HG02763 (cell line): ENCODE measurements around the gene INAVA.

Experiments used
- ATAC-seq: cut with Tn5 transposase; IDR thresholded peaks from one replicate; pipeline ENCODE4 v1.9.1; 2021; ENCODE audit warnings: mild to moderate bottlenecking, moderate library complexity; ENCODE audit not compliant: unreplicated experiment

INAVA gene

DNA sequence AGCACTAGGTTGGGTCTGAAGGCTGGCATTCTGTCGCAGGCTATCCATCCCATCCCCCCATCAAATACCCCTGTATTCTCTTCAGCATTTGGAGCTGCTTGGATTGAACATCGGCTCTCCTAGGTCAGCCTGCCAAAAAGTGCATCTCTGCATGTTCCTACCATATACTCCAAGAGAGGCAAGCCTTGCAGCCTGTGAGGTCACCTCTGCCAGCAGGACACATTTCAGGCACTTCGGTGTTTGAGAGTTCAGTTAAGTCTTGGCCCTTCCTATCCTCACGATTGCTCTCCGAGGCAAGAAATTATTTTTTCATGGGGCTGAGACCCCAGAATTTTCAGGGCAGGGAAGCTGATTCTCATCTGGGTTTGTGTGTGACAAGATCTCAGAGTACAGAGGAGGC is 19.3 kb upstream of the INAVA start:
- no peak for ATAC-seq

DNA sequence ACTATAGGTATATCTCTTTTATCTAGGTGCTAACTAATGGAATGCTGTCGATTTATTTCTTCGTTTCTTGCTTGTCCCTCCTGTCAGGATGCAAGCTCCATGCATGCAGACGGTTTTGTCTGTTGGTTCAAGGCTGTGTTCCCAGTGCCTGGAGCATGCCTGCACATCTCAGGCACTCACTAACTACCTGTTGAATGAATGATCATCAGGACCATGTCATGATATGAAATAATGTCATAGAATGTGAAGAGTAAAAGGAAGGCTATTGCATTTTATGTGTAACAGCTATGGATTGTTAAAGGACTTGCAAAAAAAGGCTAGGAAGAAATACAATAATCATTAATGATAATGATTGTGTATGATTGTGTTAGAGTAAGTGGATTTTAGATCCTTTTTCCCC is 17.7 kb upstream of the INAVA start:
- no peak for ATAC-seq

DNA sequence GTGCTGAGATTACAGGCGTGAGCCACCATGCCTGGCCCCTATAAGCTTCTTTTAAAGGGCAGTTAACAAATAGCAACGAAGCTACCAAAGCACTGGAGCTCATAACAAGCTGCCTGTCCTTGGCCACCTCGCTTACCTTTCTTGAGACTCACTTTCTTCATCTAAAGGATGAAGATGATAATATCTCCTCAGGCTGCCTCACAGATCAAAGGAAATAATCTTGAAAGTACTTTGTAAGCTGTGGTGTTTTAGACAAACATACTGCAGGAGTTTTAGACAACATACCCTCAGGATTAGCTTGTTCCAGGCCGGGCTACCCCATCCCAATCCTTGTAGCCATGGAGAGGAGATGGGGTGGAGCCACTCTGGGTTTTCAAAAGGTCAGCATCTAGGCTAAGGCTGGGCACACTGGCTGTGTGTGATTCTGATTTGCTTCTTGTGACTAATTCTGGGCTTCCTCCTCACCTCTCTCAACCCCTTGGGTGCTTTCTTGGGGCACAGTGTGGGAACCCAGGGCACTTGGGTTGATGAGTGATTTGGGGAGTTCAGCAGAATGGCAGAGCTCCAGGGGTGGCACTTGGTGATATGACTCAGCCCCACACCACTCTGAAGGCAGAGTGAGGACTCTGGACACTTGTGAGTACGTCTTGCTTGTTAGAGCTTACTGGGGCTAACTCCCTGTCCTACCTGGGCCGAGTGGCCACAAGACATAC is 16.7 kb upstream of the INAVA start:
- peak; percentile 55 for ATAC-seq

DNA sequence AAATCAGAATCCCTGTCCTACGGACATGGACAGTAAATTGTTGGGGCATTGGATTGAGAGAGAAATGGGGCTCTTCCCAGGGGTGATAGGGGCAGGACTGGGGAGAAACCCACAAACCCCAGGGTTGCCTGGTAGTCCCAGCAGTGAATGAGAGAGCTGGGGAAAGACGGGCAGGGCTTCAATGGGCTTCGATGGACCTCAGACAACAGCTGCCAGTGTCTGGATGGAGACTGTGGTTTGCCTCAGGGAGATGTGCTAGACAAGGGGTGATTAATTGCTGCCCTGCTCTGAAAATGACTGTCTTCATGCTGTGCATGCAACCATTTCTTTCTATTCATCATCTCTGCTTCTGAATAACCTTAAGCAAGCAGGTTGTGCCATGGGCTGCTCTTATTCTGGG is 14.5 kb upstream of the INAVA start:
- ATAC-seq = no peak

DNA sequence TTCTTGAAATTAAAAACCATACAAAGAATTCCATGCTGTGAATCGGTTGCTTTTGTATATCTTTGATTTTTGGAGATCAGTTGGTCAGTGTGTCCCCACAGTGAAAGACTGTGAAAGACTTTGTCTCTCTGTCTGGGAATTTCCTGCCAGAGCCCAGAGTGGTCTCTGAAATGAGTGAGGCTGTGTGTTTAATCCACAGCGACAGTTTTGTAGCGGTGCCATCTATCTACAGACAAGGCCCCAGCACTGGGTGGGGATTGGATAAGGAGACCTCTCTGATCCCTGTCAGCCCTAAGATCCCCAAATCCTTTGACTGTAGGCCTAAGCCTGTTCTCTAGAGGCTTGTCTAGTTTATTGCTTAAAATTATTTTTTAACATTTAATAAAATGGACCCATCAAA is 11.6 kb upstream of the INAVA start:
- no peak for ATAC-seq

DNA sequence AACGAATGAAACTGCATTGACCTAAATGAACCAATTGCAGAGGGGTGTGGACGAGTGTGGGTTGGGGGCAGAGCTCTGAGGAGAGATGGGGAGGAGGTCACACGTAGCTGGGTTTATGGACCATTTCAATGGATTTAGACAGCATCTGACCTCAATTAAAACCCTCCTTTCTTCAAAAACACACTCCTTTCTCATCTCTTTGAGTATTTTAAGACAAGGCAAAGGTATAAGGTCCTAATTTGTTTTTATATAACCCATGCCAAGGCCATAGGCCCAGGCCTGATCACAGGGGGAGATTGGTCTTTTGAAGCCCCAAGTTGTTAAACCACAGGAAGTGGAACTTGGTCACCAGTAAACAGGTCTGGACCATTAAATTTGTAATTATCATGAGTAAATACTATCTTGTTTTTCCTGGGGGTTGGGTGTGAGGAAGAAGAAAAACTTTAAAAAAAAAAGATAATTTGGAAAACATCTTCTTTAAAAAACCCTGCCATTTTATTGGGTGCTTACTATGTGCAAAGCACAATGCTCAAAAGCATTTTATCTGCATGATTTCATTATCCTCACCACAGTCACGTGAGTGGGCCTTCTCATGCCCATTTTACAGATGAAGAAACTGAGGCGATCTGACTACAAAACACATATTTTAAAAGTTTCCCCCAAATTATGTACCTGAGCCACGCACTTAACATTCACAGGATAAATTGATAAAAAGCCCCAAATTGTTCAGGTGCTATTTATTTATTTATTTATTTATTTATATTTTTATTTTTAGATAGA is 8.9 kb upstream of the INAVA start:
- ATAC-seq = no peak

DNA sequence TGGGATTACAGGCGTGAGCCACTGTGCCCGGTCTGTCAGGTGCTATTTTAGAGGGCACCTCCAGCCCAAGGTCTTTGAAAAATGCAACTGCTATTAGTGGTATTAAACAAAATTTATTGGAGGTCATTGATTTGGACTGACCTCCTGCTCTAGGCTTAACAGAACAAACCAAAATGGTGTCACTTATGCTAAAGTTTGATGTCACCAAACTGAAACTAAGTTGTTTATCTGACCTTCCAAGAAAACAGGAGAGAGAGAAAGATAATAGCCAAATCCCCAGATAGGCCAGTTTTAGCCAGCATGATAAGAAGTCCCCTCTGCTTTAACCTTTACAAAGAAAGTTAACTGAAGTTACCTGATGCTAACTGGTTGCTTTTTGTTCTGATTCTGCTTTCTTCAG is 8.1 kb upstream of the INAVA start:
- ATAC-seq = no peak

- ATAC-seq = no peak
These were observed 7.7 kb upstream of the INAVA start for GRCh38 chr1:200887036-200887435.

DNA sequence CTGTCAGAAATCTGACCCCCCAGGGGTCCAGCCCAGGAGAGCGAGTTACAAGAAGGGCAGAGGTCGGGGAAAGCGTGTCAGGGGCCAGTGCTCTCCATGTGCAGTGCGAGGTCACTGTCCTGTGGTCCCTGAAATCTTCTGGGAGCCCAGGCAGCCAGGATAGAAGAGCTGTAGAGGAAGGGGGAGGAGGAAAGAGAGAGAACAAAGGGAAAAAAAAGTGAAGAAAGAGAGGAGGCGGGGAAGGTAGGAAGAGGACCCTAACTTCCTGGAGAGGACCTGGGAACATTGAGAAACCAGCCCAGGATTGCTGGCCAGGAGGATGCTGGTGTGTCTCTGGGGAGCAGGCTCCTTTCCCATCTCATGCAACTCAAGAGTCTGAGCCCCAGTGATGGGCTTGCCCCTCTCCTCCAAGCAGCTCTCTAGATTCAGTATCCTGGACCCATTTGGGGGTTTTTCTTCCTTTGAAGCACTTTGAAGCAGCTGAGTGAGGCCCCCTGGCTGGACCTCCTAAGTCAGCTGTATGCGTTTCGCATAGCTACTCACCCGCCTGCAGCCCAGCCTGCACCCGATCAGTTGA is 6.8 kb upstream of the INAVA start:
- no peak for ATAC-seq

DNA sequence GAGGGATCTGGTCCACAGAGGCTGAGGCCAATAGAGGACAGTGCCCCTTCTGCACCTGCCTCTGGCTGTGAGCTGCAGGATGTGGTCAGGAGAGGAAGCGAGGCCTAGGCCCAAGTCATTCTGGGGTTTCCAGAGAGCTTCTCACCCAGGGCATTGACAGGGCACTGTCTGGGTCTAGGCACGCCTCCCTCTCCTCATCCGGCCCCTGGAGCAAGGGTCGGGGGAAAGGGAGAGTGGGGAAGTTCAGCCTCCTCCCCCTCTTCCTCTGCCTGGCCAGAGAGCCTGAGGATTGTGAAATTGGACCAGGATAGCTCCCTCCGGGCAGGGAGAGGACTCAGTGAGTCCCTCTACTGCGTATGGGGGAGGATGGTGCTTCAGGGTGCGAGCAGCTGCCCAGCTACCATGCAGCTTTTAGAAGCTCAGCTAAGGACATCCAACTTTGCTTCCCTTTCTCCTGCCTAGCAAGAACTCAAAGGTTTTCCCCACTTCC is 6.3 kb upstream of the INAVA start:
- ATAC-seq = peak; percentile 91

DNA sequence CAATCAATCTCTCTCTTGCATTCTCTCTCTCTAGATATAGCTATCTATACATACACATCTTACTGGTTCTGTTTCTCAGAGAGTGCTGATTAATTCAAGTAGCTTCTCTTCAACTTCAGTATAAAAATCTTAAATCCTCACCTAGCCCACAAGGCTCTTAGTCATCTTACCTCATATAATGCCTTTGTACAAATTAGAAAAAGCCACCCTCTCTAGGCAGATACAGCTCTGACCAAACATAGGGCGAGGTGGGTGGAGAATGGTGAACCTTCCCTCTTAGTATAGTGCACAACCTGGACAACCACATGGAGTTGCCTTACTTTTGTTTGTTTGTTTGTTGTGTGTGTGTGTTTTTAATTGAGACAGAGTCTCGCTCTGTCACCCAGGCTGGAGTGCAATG is 5.1 kb upstream of the INAVA start:
- ATAC-seq = no peak

GRCh38 chr1:200890027-200890426 is 4.7 kb upstream of the INAVA start:
- no peak for ATAC-seq

DNA sequence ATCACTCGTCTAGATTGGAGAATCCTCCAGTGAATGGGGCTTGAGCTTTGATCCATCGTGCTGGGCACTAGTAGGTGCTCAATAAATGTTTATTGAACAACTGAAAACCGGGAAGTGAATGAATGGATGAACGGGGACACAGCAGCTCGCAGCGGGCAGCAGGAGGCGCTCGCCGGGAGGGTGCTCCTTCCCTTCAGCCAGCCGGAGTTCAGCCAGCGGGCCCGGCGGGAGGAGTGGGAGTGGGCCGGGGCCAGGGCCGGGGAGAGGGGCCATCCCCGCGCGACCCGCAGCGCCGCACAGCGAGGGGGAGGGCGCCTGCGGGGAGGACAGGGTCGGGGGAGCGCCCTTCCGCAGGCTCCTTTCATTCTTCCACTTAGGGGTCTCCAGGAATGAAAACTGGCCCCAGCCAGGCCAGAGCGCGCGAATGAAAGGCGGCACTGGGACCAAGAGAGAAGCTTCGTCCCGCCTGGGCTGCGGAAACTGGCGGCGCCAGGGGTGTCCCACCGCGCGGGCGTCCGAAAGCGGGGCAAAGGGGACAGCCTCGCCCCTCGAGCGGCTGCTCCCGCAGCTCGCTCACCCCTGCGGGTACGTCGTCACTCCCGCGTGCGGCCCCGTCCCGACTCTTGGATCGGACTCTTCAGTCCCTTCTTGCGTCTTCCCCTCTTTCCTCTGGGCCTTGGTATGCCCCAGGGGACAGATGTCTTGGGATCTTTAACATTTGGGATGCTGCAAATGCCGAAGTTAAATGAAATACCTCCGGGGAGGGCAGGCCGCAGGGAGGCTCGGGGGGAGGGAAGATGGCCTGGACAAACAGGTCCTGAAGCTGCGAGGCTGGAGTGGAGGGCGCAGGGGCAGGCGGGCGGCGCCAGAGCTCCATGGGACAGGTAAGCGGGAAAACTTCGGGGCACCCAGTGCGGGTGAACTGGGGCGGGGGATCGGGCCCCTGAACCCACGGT is 3.6 kb upstream of the INAVA start:
- no peak for ATAC-seq

- no peak for ATAC-seq
These were observed 2.9 kb upstream of the INAVA start for GRCh38 chr1:200891774-200892157.

- ATAC-seq = no peak
These were observed 2.2 kb upstream of the INAVA start for GRCh38 chr1:200892546-200892945.

GRCh38 chr1:200892958-200893357 is 1.7 kb upstream of the INAVA start:
- ATAC-seq = no peak

- no peak for ATAC-seq
These were observed 1.2 kb upstream of the INAVA start for GRCh38 chr1:200893411-200893901.

DNA sequence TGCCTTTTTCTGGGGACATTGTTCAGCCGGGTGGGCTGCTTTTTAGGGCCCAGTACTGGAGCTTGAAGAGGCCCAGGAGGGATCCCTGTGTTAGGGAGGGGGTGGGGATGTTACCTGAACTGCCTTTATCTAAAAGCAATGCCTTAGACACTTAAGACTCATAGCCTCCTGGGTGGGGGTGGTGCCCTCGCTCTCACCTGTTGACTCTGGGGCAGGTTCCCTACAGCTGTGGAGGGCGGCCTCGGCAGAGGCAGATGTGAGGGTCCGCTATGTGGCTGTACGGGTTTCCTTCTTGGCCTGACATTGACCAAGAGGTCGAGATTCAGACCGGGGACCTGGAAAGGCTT is 716 bp downstream of the INAVA start:
- ATAC-seq = no peak

DNA sequence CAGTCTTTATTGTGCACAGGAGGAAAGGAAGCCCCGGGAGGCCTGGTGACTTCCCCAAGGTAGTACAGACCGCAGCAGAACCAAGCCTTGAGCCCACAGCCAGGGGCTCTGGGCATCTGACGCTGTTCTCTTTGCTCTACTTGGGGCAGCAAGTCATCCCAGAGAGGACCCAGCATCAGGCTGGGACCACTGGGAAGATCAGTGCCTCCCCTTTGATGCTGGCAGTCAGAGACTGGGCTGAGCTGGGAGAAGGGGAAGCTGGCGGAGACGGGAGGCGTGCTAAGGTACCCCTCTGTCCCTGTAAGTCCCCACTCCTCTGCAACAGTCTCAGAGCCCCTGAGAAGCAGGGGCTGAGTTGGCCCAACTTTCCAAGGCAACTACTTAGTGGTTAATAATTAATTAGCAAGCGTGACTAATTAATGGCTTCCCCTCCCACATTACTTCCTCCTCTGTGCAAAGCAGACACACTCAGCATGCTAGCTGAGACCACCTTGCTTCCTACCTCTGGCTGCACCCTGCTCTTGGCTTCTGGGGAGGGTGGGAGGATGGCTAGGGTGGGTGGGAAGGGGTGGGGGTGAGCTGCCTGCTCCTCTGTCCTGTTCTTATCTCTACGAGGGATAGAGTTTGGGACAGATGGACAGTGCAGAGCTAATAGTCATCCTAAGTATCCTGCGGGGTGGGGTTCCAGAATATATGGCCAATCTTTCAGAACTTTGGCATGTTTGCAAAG is 1.3 kb downstream of the INAVA start:
- no peak for ATAC-seq

DNA sequence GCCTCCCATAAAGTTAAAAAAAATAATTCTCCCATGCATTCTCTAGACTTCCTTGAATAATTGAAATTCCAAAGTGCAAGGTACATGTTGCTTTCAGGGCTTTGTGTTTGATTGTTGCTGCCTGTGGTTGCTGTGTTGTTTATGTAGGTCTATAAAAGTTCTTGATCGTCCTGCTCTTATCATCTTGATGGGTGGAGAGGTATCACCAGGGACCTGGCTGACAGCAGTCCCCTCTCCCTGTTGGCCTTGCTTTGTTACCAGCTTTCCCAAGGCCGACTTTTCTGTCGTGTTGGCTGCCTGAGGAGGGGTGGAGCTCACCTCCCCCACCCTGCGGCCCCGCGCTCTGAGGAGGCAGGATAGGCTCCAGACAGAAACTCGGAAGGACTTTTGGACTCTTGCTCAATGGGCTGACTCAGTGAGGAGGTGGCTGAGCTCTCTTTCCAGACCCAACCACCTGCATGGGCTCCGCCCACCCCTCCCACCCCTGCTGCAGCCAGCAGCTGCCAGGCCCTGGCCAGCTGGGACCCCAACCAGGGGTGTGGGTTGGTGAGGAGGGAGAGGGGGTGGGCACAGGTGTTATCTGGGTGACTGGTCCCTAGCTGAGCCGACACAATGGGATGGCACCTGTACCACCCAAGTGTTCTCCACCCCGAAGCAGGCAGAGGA is 2.0 kb downstream of the INAVA start:
- ATAC-seq = no peak
